CD4-positive, alpha-beta T cell treated with Interleukin-21 for 1 hour (primary cell): ENCODE measurements around the gene EDDM3A.

ENCODE experiments used
- DNase-seq: peaks from one replicate; pipeline ENCODE4 v3.0.0-alpha.2; 2020

The EDDM3A gene

DNA sequence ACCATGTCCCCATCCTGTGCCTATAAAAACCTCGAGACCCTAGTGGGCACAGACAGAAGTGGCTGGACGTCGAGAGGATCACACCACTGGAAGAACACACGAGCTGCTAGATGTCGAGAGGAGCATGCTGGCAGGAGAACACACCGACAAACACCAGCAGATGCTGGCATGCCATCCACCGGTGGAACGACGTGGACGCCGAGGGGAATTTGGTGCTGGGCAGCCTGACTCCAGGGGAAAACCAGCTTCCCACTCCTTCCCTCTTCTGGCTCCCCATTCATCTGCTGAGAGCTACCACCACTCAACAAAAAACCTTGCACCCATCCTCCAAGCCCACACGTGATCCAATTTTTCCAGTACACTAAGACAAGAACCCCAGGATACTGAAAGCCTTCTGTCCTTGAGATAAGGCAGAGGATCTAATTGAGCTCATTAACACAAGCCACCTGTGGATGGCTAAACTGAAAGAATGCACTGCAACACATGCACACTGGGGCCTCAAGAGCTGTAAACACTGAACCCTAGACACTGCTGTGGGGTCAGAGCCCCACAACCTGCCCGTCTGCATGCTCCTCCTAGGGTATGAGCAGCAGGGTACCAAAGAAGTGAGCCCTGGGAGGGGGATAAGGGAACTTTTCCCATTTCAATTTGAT is 44.9 kb downstream of the EDDM3A start:
- no peak for DNase-seq

DNA sequence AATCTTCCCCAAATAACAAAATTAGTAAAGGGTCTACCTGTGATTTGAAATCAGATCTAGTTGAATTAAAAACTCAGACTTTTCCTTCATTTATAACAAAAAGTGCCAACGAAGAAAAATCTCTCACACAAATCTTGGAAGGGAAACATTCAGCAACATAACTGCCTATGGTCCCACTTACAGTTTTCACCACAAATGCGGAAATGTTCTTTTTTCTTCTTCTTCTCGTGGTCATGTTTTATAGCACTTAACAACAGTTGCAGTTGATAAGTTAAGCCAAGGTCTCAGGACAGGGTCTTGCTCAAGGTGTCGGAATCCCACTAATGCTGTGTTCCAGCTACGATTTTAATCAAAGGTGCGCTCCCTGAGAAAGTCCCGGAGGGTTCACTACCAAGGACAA is 45.5 kb downstream of the EDDM3A start:
- DNase-seq: no peak

DNA sequence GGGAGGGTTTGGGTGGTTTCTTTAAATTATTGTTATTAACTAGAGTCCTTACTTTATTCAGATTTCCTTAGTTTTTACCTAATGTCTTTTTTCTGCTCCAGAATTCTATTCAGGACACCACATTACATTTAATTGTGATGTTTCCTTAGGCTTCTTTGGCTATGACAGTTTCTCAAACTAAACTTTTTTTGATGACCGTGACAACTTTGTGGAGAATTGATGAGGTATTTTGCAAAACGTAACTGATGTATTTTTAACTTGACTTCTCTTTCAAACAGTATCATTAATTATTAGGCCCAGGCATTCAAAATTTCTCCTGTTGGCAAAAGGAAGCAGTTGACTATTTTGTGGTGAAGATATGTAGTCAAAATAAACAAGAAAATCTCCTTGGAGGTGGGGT is 45.9 kb downstream of the EDDM3A start:
- no peak for DNase-seq

DNA sequence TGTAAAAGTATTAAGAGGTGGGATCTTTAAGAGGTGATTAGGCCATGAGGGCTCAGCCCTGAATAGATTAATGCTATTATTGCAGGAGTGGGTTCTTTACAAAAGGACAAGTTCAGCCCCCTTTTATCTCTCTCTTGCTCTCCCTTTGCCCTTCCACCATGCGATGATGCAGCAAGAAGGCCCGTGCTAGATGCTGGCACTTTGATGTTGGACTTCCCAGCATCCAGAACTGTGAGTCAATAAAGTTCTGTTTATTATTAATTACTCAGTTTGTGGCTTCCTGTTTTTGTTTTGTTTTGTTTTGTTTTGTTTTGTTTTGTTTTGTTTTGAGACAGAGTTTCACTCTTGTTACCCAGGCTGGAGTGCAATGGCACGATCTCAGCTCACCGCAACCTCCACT is 46.9 kb downstream of the EDDM3A start:
- no peak for DNase-seq

DNA sequence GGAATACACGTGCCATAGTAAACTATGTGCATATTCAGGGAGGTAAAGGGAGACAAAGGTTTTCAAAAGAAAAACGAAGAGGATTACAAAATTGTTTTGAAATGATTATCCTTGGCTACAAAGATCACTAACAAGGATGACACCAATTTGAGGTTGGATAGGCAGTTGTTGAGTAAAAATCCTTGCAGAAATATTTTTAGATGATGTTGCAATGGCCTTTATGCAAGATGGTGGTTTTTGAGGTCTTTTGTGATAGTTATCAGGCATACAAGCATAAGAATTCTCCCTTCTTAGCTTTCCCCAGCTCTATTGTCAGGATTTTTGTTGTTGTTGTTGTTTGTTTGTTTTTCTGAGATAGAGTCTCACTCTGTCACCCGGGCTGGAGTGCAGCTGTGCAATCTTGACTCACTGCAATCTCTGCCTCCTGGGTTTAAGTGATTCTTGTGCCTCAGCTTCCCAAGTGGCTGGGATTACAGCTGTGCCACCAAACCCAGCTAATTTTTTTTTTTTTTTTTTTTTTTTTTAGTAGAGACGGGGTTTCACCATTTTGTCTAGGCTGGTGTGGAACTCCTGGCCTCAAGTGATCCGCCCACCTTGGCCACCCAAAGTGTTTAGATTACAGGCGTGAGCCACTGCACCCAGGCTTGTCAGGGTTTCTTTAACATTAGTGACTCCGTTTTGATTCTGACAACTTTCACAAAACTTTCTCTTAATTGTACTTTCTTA is 49.1 kb downstream of the EDDM3A start:
- DNase-seq: no peak

DNA sequence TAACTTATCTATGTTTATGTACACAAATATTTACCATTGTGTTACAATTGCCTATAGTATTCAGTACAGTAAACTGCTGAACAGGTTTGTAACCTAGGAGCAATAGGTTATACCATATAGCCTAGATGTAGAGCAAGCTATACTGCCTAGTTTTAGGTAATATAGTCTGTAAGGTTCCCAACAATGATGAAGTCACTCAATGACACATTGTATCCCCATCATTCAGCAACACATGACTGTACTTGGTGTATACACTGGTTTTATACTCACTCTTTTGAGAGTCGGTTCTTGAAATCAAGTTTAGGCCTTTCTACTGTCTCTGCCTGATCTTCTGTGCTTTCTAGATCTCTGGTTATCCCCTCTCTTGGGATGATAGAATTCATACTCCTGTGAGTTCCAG is 51.5 kb downstream of the EDDM3A start:
- DNase-seq: no peak
